T47D (cell line): Measurements from ENCODE around the gene USF1.

Experiments used
- DNase-seq, 2 experiments: peaks; one replicate each; pipeline versions ENCODE4 v3.0.0 to v3.0.0-alpha.2; 2011 to 2012; ENCODE audit warnings: low read depth in 1 of 2, low spot score in 1 of 2
- JUND ChIP-seq: IDR thresholded peaks from 2 replicates; pipeline ENCODE4 v1.6.1; 2012; ENCODE audit warnings: low read depth
- in situ Hi-C: cut with HindIII; loops from 2 replicates; pipeline ENCODE4 v1.10.0; 2016; ENCODE audit warnings: low sequenced_read_pairs, low pct_unique_long_range_greater_than_20kb

Gene USF1

GRCh38 chr1:161084597-161084988 is 38.8 kb upstream of the USF1 start:
- no peak for TF ChIP-seq JUND
- in situ Hi-C loops, result no loop called here
- DNase-seq, result no peak

DNA sequence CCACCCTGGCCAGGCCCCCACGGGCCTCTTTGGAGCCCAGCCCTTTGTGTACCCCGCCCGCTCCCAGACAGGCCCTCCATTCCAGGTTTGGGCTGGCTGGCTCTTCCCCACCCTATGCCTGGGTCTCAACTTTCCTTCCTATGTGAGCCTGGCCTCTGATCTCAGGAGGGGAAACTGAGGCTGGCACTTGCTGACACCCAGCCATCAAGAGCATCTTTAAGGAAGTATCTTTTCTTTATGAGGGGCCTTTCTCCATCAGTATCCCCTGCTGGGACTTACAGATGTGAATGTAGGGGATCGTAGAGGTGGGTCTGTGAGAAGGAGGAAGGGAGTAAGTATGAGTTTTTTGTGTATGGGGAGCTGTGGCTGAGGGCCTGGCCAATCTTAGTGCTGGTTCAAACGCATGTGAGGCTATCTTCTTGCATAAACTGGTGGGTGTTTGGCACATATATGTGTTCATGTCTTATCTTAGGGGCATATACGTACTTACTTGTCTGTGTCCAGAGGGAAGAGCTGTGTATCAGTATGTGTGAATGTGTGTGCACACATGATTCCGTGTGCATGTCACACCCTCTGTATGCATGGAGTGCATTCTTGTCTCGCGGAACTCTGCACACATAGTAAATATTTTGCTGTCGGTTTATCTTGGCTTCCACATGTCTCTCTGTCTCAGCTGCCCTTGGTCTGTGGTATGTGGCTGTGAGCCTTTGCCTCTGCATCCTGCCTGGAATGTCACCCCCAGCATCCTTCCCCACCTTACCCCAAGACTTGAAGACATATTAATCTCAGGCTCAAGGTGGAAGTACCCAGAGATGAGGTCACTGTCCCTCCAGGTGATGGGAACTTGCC is 38.2 kb upstream of the USF1 start:
- TF ChIP-seq JUND, result no peak
- DNase-seq, result peak in 1 of 2 experiments; percentile 56
- in situ Hi-C loops, result no loop called here

DNA sequence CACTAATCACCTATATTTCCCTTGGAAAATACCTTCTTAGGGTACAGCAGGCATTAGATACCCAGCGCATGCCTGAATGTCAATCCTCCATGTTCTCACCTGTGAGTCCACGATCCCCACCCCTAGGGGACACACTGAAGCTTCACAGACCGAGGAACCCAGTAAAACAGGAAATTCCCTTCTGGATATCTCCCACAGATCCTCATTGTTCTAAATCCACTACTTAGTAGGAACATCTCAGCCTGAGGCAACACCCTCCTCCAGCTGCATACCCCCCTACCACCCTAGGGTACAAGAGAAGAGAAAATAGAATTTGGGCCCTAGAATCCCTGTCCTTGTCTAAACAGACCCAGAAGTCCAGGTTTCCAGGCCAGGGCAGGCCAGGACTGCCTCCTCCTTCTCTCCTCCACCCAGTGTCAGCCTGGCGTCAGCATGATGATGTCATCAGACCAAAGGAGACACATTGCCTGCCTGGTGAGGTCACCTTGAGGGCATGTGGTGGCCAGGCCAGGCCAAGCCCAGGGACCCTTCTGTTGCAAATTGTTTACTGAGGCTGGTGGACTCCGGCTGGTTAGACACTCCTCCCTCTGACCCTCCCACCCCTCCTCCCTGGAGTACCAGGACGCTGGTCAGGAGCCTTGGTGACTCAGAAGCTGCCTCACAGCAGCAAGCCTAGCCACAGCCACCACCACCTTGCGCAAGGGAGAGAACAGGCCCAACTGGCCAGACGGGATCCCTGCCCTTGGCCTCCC is 37.4 kb upstream of the USF1 start:
- in situ Hi-C loops, result no loop called here
- peak; percentile 55 to 96 for DNase-seq
- no peak; the same call in 1 of the 2 replicates for TF ChIP-seq JUND

DNA sequence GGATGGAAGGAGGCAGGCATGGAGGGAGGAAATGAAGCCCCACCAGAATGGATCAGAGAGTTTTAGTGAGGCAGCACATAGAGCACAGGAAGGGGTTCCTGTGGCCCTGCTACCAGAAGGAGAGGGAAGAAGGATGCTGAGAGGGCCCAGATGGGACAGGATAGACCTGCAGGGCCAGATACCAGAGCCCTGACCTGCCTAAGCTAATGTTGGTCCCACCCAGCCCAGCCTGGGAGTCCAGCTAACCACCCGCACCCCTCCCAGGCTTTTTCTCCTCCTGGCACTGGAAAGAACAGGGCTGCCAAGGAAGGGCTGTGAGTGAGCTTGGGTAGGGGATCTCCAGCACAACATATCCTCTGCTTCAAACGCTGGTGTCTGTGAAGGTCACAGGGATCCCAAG is 36.7 kb upstream of the USF1 start:
- no peak for DNase-seq

GRCh38 chr1:161081519-161081918 is 35.7 kb upstream of the USF1 start:
- DNase-seq, result no peak
- no peak for TF ChIP-seq JUND
- in situ Hi-C loops, result no loop called here

More for the DNA sequence above, 36.7 kb upstream of the USF1 start:
- no peak for TF ChIP-seq JUND
- in situ Hi-C loops, result no loop called here

- no peak for TF ChIP-seq JUND
- in situ Hi-C loops, result no loop called here
- DNase-seq, result no peak
Observed at GRCh38 chr1:161080441-161081405, 34.9 kb upstream of the USF1 start.

DNA sequence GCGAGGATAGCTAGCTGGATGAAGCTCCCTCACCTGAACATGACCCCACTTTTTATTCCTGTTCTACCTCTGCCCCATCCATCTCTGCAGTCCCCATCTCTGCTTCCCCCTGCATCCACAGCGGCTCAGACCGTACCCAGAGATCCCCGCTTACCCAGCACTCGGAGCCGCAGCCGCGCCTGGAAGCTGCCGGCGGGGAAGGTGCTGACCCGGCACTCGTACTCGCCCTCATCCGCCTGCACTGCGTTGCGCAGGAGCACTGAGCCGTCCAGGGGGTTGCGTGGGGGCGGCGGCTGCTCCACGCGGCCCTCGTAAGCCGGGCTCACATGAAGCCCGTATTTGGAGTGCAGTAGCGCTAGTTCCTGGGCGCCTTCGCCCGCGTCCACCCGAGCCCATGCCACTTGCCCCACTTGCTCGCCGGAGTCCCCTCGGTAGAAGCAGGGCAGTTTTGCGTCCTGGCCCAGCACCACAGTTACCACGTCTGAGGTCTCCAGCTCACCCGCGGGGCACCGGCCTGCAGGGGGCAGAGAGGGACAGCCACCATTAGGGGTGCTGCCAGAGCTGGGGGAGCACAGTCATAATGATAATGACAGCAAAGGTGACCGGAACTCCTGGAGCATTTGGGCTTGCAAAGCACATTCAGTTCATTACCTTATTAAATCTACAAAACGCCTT is 33.8 kb upstream of the USF1 start:
- in situ Hi-C loops, result no loop called here
- no peak for TF ChIP-seq JUND
- DNase-seq, result no peak

DNA sequence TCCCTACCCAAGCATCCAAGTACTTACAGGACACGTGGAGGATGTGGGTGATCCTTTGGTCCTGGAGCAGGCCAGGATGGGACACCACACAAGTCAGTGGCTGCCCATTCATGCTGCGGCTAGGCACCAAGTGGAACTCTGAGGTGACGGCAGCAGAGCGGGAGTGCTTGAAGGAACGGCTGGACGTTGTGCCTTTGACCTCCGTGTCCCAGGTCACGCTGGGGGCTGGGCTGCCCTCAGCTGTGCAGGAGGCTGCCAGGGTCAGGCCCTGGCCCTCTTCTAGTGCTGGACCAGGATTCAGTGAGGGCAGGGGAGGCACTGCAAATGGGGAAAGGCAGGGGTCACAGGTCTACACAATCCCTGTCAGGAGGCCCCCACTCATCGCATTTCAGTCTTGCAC is 31.6 kb upstream of the USF1 start:
- no peak for DNase-seq
- in situ Hi-C loops, result no loop called here
- TF ChIP-seq JUND, result no peak

GRCh38 chr1:161076410-161076809 is 30.6 kb upstream of the USF1 start:
- no peak for TF ChIP-seq JUND
- no peak for DNase-seq
- in situ Hi-C loops, result no loop called here

DNA sequence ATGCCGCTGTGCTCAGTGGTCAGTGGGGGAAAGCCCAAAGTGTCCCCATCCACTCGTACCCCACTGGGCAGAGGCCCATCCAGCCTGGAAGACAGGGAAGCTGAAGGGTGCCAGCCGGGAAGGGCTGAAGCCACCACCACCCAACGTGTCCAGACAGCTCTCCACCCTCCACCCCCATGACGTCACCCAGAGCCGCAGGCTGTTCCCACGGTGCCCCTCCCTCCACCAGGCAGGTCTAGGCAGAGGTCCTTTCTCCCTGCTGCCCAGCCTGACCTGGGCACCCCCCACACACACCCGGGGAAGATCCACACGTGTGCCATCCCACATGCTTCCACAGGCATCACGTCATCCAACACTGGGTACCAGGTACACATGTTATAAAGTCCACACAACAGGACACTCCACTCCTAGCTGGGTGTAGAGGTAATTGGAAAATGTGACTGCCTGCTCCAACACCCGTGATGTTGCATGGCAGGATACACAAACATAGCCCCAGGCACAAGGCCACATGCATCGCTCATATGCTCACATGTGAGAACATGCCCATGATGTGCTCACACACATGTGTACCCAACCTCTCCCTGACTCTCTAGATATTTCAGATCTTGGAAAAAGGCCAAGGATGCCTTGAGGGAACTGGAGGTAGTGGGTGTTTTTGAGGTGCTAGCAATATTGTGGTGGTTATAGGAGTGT is 29.0 kb upstream of the USF1 start:
- no peak for TF ChIP-seq JUND
- in situ Hi-C loops, result no loop called here
- peak; percentile 41 to 76 for DNase-seq

GRCh38 chr1:161073474-161074121 is 27.8 kb upstream of the USF1 start:
- in situ Hi-C loops, result no loop called here
- no peak for TF ChIP-seq JUND
- DNase-seq, result peak in 1 of 2 experiments; percentile 58
